ENCODE data around the gene QSER1.
A peak's percentile ranks its signal among the peaks of the same experiment; 100 is the strongest.
"Not testable (repeated sequence)": the region's sequence is repeated elsewhere in the genome, so short reads cannot be mapped to it uniquely, and the experiment has no call there.

Gene QSER1

DNA sequence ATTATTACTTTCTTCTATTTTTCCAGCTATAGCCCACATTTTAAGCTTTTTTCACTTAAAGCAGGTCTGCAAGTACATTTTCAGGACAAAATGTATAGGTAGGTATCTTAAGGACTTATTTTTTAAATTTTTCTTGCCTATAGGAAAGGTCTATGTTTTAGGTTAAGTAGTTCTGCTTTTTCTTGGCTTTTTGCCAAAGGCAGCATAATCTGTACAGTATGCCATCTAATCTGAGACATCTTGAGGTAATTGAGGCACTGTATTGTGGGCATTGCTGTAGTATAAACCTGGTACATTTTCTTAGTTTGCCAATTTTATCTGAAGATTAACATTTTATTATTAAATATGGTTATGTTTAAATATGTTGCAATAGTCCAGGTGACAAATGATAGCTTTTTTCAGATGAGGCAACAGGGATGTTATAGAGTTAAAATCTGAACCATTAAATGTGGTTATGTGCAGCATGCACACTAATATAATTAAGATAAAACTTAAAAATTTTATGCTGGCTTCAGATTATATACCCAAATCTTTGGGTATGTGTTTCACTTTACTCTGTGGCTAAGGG is 42.9 kb downstream of the QSER1 start:
- no peak for DNase-seq (ENCODE audit: low read depth, low spot score)

DNA sequence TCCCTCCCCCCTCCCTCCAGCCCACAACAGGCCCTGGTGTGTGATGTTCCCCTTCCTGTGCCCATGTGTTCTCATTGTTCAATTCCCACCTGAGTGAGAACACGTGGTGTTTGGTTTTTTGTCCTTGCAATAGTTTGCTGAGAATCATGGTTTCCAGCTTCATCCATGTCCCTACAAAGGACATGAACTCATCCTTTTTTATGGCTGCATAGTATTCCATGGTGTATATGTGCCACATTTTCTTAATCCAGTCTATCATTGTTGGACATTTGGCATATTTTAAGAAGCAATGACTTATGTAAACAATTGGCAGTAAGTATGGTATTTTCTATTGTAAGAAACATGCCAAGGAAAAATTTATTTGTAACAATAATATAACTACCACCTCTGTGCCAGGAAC is 43.6 kb downstream of the QSER1 start:
- DNase-seq (ENCODE audit: low read depth, low spot score): not testable (repeated sequence)

DNA sequence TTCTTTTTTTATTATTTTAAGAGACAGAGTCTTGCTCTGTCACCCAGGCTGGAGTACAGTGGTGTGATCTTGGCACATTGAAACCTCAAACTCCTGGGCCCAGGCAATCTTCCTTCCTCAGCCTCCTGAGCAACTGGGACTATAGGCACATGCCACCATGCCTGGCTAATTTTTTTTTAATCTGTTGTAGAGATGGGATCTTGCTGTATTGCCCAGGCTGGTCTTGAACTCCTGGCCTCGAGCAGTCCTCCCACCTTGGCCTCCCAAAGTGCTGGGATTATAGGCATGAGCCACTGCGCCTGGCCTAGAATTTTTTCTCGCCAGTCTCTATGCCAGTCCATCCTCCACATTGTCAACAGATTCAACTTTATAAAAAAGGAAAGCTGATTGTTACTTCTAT is 44.7 kb downstream of the QSER1 start:
- not testable (repeated sequence) for DNase-seq (ENCODE audit: low read depth, low spot score)

DNA sequence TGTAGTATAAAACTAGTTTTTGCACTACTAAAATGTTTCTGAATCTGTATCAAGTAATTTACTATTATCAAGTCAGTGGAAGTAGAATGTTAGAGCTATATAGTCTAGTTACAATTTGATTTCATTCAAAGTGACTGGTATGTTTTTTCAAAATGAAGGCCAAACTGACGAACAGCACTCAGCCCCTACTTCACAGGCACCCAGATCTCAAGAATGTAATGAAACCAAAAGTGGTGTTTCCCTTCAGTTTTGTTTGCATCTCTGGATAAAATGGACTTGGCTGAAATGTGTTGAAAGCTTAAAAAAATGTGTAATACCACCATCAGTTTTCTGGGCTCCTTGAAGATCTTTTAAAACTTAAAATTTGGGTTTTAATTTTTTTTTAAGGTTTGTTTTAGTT is 46.4 kb downstream of the QSER1 start:
- no peak for DNase-seq (ENCODE audit: low read depth, low spot score)

DNA sequence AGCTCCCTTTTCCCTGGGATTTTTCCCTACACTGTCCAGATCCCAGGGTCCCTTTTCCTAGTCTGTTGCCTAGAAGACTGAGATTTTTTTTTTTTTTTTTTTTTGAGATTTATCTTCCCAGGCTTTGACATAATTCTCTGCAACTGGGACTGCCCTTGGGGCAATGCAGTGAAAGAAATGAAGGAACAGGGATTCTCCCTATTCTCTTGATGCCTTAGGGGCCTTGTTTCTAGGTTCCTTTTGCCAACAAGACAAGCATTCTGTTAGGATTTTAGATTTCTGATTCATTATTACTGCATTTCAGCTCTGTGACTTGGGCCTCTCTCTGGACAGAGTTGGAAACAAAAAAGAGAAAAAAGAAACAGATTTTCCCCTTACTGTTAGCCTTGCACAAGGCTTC is 47.3 kb downstream of the QSER1 start:
- no peak for DNase-seq (ENCODE audit: low read depth, low spot score)

DNA sequence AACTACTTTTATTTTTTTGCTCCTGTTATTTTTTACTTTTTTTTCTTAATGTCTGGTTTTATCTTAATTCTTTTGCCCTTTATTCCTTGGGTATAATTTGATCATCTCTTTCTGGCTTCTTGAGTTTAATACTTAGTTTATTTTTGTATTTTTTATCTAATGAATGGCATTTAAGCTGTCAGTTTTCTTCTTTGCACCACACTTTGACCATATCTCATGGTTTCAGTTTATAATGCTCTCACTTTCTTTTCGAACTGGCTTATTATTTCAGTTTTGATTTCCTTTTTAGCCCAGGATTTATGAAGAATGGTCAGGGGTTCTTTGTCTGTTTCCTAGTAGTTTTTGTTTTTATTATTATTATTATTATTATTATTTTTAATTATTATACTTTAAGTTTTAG is 48.3 kb downstream of the QSER1 start:
- DNase-seq (ENCODE audit: low read depth, low spot score): no peak

DNA sequence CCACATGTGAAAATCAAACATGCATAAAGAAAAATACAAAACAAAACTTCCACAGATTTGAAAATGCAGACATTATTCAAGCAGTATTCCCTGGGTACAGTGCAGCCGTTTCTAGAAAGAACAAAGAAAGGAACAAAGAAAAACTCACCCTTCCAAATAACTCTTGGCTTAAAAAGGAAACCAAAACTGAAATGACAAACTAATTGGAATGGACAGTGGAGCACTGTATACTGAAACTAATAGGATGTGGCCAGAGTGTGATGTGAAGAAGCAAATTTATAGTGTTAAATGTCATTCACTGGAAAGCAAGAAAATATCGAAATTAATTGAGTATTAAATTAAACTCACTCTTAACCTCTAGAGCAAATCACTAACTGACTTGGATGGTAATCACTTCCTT is 55.4 kb downstream of the QSER1 start:
- no peak for DNase-seq (ENCODE audit: low read depth, low spot score)

DNA sequence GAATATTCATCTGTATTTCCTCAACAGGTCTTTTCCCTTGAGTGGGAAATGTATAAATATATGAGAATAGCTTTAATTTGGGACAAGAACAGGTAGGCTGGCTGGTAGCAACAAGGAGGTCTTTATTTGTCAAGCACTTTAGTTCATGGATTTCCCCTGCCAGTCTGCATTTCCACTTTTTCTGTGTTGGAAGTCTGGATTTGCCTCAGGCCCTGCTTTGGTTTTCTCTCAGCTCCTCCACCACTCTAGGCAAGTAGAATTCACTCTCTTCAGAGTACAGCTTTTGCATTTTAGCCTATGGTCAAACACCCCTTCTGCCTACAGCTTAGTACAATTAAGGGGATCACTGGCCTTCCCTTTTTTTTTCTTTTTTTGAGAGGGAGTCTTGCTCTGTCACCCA is 57.1 kb downstream of the QSER1 start:
- no peak for DNase-seq (ENCODE audit: low read depth, low spot score)

DNA sequence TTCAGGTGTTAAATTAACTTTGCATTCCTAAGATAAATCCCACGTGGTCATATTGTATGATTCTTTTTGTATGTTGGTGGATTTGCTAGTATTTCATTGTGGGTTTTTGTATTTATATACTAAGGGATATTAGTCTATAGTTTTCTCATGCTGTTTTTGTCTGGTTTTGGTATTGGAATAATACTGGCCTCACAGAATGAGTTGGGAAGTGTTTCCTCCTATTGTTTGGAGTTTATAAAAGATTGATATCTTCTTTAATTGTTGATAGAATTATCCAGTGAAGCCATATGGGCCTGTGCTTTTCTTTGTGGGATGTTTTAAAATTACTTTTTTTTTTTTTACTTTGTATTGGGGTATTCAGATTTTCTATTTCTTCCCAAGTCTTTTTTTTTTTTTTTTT is 59.8 kb downstream of the QSER1 start:
- no peak for DNase-seq (ENCODE audit: low read depth, low spot score)

DNA sequence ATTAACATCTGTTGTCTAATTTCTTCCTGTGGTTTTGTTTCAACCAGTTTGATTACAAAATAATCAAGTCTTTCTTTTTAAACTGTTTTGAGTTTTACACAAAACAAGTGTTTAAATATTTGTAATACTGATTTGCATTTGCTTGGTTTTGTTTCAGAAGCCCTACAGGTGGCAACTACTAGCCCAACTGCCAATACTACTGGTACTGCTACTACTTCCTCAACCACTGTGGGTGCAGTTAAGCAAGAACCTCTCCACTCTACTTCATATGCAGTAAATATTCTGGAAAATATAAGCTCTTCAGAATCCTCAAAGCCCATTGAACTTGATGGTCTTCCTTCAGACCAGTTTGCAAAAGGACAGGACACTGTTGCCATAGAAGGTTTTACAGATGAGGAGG is 61.1 kb downstream of the QSER1 start:
- no peak for DNase-seq (ENCODE audit: low read depth, low spot score)

DNA sequence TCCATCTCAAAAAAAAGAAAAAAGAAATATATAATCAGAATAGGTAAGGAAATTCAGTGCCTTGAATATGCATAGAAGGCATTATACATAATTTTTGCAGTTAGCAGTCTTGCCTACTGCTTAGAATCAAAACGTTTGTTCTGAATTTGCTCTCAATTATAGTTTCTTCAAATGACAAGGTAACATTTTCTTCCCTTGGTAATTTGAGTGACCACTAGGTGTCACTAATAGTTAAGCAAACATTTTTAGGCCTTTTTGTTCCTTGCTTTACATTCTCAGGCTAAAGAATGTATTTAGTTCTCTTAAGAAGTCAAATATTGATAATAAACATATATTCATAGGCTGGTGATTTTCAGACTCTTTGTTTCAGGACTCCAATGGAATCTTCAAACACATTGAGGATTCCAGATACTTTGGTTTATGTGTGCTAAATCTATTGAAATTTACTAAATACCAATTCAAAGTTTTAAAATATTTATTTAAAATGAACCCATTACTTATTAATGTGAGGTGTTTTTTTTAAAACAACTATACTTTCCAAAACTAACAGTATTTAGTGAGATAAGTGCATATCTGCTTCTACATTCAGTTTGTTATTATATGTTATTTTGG is 68.0 kb downstream of the QSER1 start:
- peak; percentile 23 for DNase-seq (ENCODE audit: low read depth, low spot score)

DNA sequence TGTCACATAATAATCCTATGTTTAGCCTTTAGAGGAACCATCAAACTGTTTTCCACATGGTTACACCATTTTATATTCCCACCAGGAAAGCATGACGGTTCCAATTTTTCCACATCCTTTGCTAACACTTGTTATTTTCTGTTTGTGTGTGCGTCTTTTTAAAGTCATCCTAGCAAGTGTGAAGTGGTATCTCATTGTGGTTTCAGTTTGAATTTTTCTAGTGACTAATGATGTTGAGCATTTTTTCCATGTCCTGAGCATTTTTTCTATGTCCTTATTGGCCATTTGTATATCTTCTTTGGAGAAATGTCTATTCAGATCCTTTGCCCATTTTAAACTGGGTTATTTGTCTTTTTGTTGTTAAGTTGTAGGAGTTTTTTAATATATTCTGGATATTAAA is 69.4 kb downstream of the QSER1 start:
- DNase-seq (ENCODE audit: low read depth, low spot score): no peak

DNA sequence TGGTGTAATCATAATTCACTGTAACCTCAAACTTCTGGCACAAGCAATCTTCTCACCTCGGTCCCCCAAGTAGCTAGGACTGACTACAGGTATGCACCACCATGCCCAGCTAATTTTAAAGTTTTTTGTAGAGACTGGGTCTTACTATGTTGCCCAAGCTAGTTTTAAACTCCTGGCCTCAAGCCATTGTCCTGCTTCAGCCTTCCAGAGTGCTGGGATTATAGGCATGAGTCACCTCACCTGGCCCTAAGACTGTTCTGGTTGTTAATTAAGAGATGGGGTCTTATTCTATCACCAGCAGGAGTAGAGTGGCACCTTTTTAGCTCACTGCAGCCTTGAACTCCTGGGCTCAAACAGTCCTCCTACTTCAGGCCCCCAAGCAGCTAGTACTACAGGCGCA is 71.1 kb downstream of the QSER1 start:
- no peak for DNase-seq (ENCODE audit: low read depth, low spot score)

DNA sequence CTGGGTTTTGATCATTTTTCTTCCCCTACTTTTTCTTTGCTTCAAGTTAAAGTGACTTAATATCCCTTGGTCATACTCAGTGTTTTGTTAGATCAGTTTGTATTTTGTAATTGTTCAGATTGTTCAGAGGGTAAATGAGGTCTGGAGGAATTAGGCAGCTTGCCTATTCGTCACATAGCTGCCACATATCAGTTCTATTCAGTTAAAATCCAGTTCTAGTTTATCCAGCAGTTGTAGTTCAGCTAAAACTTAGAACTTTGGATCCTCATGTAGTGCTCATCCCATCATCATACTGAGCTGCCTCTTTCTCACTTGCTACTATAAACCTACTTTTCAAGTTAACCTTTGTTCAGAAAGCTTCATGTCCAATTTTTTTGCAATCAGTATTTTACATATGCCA is 75.9 kb downstream of the QSER1 start:
- DNase-seq (ENCODE audit: low read depth, low spot score): no peak

DNA sequence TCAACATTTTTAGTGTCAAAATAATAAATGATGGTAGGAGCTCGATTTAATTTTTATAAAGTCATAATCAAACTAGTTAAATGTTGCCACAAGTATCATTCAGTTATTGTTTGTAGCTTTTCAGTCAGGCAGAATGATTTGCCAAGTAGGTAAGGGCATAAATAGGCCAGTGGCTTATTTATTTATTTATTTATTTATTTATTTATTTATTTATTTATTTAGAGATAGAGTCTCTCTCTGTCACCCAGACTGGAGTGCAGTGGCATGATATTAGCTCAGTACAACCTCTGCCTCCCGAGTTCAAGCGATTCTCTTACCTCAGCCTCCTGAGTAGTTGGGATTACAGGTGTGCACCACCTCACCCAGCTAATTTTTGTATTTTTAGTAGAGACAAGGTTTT is 79.6 kb downstream of the QSER1 start:
- not testable (repeated sequence) for DNase-seq (ENCODE audit: low read depth, low spot score)

DNA sequence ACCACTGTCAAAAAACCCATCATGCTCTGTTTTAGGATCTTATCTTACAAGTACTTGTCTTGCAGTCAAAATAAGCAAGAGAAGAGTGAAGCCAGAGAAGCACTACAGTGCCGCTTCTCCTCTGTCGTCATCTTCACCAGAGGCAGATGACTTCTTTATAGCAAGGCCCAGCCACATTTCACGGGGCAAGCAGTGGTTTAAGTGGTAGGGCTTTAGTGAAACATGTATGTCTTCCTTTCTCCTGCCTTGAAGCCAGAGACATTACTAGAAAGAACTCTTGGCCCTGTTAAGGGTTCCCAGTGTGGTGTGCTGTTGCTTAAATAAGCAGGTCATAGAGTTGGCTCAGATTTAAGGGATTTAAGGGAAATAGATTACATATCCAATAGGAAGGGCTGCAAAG is 80.2 kb downstream of the QSER1 start:
- DNase-seq (ENCODE audit: low read depth, low spot score): no peak

DNA sequence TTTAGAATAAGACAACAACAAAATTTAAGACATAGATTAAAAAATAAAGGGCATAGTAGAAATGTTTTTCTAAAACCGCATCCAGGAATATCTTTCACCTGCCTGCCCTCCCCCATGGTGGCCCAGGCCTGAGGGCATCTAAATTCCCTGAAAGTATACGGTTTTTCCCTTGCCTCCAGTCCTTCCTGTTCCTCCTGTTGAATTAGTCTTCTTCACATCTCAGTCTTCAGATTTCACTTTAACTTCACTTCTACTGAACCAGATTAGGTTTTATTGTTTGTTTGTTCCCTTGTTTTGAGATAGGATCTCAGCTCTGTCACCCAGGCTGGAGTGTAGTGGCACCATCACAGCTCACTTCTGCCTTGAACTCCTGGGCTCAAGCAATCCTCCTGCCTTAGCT is 90.0 kb downstream of the QSER1 start:
- DNase-seq (ENCODE audit: low read depth, low spot score): no peak

DNA sequence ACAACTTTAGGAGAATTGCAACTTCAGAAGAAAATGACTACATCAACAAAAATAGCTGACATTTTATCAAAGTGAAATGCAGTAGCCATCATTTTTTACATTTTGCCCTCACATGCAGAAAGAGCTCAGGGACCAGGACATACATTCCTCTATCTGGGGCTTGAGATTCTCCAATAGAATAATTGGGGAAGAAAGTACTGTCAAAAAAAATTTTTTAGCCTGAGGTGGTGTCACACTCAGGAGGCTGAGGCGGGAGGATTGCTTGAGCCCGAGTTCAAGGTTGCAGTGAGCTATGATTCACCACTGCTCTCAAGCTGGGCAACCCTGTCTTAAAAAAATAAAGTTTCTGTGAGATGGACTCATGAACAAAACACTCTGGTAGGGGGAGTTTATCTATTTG is 90.9 kb downstream of the QSER1 start:
- DNase-seq (ENCODE audit: low read depth, low spot score): no peak

DNA sequence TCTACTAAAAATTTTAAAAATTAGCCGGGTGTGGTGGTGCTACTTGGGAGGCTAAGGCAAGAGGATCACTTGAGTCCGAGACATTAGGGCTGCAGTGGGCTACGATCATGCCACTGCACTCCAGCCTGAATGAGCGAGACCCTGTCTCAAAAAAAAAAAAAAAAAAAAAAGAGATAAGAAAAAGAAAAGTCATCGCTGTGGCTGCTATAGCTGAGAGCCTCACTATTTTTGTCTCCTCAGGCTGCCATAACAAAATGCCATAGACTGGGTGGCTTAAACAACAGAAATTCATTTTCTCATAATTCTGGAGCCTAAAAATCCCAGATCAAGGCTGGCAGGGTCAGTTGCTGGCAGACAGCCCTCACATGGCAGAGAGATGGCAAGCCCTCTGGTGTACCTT is 93.0 kb downstream of the QSER1 start:
- DNase-seq (ENCODE audit: low read depth, low spot score): no peak

DNA sequence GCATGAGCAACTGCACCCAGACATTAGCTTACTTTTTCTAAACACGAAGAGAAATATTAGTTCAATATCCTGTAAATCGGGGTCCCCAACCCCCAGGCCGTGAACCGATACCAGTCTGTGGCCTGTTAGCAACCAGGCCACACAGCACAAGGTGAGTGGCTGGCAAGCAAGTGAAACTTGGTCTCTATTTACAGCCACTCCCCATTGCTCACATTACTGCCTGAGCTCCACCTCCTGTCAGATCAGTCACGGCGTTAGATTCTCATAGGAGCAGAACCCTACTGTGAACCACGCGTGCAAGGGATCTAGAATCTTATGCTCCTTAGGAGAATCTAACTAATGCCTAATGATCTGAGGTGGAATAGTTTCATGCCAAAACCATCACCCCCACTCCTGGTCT is 95.2 kb downstream of the QSER1 start:
- DNase-seq (ENCODE audit: low read depth, low spot score): no peak

DNA sequence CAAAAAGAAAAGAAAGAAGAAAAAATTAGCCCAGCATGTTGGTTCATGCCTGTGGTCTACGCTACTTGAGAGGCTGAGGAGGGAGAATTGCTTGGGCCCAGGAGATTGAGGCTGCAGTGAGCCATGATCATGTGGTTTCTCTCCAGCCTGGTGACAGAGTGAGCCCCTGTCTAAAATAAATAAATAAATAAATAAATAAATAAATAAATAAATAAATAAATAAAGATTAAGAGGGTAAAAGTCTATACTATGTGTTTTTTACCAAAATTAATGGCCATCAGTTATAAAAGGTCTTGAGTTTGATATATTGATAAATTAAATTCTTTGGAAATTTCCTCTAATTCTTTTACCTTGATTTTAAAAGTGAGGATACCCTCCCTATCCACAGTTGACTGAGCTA is 97.9 kb downstream of the QSER1 start:
- no peak for DNase-seq (ENCODE audit: low read depth, low spot score)

DNA sequence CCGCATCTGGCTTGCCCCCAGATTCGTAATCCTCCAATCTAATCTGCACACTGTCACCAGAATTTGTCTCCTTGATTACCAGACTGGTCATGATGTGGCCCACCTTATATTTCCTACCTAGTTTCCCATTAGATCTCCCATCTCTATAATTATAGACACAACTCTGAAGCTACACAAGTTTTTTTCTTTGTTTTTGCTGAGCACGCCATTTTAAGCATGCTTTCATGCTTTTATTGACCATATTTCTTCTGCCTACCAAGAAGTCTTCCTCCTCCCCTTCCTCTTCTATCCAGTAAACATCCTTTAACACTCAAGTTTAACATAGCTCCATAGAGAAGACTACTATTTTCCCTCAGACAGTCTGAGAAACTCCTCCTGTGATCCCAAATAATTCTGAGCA is 98.8 kb downstream of the QSER1 start:
- no peak for DNase-seq (ENCODE audit: low read depth, low spot score)

DNA sequence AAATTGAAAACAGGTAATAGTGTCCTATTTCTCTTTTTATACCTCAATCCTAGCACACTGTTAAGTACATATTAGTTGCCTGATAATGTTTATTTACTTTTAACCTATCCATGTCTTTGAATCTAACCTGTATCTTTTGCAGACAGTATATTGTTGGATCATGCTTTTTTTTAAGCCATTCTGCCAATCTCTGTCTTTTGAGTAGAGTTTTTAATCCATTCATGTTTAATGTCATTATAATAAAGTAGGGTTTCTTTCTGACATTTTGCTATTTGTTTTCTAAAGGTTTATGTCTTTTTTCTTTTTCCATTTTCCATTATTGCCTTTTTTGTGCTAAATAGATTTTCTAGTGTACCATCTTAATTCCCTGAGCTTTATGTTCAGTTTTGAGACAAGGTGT is 99.3 kb downstream of the QSER1 start:
- no peak for DNase-seq (ENCODE audit: low read depth, low spot score)

DNA sequence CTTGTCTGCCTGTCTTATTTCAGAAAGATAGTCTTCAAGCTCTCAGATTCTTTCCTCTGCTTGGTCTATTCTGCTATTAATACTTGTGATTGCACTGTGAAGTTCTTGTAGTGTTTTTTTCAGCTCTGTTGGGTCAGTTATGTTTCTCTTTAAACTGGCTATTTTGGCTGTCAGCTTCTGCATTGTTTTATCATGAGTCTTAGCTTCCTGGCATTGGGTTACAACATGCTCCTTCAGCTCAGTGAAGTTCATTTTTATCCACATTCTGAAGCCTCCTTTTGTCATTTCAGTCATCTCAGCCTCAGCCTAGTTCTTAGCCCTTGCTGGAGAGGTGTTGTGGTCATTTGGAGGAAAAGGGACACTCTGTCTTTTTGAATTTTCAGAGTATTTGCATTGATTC is 107.6 kb downstream of the QSER1 start:
- peak; percentile 40 for DNase-seq (ENCODE audit: low read depth, low spot score)
